GM12892 (cell line): ENCODE measurements around the gene SHC3.

Experiments
- POLR2A ChIP-seq: IDR thresholded peaks from 2 replicates; pipeline ENCODE4 v1.6.1; 2011; ENCODE audit warnings: low read depth, low read length, control low read depth
- POLR2AphosphoS5 ChIP-seq: IDR thresholded peaks from 2 replicates; pipeline ENCODE4 v1.6.1; 2011; ENCODE audit warnings: low read depth, low read length, control low read depth

DNA sequence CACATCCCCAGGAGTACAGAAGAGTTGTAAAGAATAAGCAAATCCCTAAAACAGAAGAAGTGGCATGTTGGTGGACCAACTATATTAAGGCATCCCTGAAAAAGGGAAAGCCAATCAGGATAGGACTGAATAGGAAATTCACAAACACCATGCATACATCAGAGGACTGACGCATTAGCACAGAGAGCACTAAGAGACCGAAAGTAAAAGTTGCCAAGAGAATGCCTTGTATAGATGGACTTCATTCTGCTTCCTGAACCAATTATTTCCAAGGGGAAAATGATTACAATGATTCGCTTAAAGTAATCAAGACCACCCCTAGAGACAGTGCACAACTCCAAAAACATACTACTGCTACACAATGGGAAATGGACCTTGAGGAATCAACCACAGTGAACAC lies 33.5 kb downstream of the SHC3 start:
- TF ChIP-seq POLR2A (no peak), POLR2AphosphoS5 (no peak)
